HG02943 (cell line): ENCODE measurements around the gene LRMDA.
"Not testable (repeated sequence)": the region's sequence is repeated elsewhere in the genome, so short reads cannot be mapped to it uniquely, and the experiment has no call there.

Experiments
- ATAC-seq: cut with Tn5 transposase; IDR thresholded peaks from one replicate; pipeline ENCODE4 v1.9.1; 2021; ENCODE audit warnings: mild to moderate bottlenecking, low read depth, moderate library complexity; ENCODE audit not compliant: unreplicated experiment

The LRMDA gene

DNA sequence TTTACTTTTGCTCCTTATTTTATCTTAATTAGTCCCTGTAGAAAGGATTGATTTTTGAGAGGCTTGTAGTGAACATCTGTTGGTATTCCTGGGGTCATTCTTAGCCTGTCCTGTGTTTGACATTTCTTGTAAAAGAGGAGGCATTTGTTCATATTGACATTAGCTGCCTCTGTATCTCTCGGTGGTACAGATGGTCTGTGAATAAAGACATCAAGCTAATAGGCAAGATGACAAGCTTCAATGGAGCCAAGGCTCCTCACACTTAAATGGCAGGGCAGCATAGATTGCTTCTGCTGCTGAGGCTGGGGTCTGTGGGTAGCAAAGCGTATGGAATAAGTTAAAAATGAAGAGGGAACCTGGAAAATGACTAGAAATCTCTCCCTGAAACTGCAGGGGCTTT, 687.6 kb downstream of the LRMDA start:
- ATAC-seq = no peak

DNA sequence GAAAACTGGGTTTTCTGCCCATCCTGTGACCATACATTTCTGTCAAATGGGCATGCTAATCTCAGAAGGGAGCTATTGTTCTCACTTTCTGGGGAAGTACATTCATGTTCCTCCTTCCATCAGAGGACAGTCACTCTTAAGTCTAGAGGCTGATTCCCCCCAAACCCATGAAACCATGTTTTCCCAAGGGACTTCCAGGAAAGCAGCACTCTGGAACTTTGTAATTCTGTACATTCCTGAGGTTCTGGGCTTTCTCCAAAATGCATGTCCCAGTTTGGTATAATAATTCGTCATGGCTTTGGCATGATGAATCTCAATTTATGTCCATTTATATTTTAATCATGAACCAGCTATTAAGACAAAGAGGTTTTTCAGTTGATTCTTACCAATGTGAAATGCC, 688.1 kb downstream of the LRMDA start:
- no peak for ATAC-seq

GRCh38 chr10:76122056-76122455, 690.6 kb downstream of the LRMDA start:
- no peak for ATAC-seq

DNA sequence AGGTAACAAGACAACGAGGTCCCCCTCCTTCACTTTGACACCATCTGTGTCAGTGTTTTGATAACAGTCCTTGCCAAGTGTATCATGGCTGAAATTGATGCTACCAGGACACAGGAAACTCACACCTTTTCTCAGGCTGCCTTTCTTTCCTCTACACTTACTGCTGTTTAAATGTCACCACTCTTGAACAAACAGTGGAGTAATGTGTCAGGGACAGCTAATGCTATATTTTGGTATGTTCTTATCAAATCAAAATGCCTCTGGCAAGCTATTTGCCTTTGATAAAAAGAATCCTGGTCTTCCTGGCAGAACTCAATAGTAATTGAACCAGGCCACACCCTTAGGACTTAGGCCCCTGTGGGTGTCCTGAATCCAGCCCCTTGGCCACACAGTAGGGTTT, 692.9 kb downstream of the LRMDA start:
- ATAC-seq = no peak

- no peak for ATAC-seq
These were observed 694.5 kb downstream of the LRMDA start for GRCh38 chr10:76125900-76126299.

GRCh38 chr10:76126607-76127527, 695.4 kb downstream of the LRMDA start:
- no peak for ATAC-seq

DNA sequence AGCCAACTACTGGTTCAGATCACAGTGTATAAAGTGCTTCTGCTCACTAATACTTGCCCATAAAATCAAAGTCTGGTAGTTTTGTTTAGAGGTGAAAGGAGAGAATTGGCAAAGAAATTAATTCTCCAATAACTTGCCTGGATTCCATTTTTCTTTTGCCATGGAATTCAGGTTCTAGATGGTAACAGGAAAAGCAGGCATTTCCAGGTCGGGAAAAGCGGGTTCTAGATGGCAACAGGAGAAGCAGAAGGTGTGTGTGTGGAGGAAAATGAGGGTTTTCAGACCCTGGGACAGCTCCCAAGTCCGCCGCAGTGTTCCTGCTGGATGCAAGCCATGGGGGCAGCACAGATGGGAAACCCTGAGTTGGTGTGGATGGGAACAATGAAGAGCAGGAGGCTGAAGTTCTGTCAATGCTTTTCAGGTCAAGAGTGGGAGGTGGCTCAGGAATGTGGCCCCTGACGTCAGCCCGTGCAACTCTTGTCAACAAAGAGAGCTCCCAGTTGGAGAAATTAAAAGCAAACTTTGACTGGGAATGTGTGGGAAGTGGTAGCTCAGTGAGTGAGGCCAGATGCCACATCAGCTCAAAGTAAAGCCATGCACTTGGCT, 696.7 kb downstream of the LRMDA start:
- no peak for ATAC-seq

DNA sequence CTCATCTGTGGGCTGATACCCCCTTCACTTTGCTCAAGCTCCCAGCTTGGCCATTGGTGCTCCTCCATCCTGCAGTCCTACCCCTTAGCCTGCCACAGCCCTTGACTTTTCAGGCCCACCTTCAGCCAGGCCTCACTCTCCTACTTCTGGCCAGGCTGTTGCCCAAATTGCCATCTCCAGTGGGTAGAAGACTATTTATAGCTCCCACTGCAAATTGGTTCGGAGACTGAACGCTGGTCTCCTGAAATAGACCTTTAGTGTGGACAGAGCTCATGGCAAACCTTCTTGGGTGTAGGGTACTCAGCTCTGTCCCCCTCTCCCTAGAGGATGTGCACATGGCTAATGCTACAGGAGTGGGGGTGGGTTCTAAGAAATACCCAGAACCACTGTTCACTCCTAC, 697.8 kb downstream of the LRMDA start:
- ATAC-seq = no peak

- ATAC-seq = no peak
These were observed 699.5 kb downstream of the LRMDA start for GRCh38 chr10:76130892-76131291.

DNA sequence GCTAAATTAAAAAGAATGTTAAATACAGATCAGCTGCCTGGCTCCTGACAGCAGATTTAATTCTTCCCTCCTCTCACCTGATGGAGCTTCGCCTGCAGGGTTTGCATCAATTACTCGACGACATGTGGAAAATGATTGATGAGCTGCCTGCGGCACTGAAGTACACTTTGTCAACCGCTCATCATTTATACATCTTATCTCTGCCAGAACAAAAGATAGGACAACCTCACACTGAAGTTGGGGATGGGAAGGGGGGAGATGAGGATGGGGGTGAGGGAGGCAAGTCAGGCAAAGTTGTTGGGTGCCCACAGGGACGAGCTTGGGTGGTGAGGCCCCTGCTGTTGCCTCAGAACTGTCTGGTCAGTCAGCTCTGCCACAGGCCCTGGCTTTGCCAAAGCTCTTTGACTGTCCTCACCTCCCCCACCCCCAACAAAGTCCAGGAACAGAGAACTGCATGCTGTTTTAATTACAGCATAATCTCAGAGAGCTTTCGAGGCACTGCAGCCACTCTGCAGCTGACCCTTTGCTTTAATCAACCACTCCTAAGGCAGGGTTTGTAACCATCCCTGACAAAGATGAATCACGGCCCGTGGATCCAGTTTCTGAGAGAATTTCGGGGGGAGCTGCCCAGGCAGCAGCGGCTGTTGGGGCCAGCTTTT, 702.3 kb downstream of the LRMDA start:
- ATAC-seq = no peak

GRCh38 chr10:76136961-76137360, 705.5 kb downstream of the LRMDA start:
- no peak for ATAC-seq

DNA sequence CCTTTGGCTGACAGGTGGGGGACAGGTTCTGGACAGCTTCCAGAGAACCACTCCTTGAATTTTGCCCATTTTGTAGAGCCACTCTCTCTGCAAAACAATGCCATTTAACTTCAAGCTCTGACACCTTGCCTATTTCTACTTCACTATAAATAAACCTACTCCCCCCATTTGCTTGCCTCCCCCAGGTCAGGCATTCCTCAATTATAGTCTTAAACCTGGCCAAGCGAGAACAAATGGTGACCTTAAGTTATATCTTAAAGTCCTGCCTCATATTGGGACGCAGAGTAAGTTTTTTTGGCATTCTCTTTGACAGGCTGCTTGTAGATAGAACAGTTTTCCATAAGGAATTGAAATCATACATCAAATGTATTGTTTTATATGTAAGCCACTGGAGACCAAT, 706.9 kb downstream of the LRMDA start:
- ATAC-seq = no peak

DNA sequence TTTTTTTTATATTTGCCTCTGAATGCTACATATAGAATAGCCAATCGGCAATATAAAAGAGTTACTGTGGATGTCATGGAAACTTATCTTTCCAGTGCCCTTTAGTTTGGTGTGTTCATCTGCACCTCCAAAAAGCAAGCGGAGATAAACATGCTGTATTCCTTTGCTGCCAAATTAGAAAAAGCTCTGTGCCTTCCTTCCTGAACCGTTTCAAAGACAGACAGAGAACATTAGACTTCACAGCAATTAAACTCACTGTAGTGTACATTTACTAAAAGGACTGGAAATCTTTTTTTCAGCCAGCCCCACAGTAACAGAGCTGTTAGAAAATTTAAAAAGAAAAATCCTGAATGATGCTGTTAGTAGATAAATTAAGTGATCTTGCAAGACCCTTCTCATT, 707.5 kb downstream of the LRMDA start:
- ATAC-seq = no peak

GRCh38 chr10:76139431-76139830, 708.0 kb downstream of the LRMDA start:
- no peak for ATAC-seq

DNA sequence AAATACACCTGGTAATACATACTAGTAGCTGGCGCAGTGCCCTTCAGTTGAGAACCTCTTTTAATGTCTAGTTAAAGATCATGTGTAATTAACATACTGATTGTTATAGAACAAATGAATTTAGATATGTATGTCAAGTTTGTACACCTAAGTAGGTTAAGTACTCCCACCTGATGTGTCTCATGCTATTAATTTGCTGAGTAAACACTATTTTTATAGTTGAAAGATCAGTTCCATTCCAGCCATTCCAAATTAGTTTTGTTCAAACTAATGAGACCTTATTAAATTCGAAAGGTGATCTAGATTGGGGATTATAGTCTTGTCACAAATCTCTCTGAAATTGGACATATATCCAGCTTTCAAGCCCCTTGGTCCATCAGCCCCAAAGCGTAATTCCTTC, 710.0 kb downstream of the LRMDA start:
- no peak for ATAC-seq

GRCh38 chr10:76148217-76148616, 716.8 kb downstream of the LRMDA start:
- ATAC-seq = not testable (repeated sequence)

GRCh38 chr10:76149182-76149581, 717.8 kb downstream of the LRMDA start:
- ATAC-seq = no peak

- no peak for ATAC-seq
These were observed 718.2 kb downstream of the LRMDA start for GRCh38 chr10:76149602-76150138.

- no peak for ATAC-seq
These were observed 718.9 kb downstream of the LRMDA start for GRCh38 chr10:76150139-76150875.

DNA sequence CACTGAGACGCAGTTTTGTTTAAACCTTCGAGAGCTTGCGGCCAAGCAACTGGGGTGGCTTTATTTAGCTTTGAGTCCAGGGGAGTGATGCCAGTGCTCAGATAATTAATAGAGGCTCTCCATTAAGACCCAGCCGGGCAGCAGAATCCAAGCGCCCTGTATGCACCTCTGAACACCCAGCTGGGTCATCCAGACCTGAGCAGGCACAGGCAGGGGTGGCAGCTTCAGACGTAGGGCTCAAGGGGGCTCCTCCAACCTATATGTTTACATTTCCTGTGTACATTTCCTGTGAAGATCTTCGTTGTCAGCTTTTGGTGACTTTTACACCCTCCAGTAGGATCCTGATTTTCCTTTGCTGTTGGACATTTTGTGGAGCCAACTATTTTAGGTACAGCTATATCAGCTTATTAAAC, 719.5 kb downstream of the LRMDA start:
- ATAC-seq = no peak

DNA sequence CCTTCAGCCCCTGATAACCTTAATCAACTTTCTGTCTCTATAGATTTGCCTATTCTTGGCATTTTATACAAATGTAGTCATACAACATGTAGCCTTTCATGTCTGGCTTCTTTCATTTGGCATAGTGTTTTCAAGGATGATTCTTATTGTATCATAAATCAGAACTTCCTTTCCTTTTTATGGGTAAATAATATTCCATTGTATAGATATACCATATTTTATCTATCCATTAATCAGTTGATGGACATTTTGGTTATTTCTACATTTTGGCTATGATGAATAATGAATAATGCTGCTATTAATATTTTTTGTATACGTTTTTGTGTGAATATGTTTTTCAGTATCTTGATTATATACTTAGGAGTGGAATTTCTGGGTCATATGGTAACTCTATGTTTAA, 720.8 kb downstream of the LRMDA start:
- no peak for ATAC-seq
